Measurements from ENCODE around the gene ATG7.
"Not testable (repeated sequence)": the region's sequence is repeated elsewhere in the genome, so short reads cannot be mapped to it uniquely, and the experiment has no call there.

Gene ATG7

DNA sequence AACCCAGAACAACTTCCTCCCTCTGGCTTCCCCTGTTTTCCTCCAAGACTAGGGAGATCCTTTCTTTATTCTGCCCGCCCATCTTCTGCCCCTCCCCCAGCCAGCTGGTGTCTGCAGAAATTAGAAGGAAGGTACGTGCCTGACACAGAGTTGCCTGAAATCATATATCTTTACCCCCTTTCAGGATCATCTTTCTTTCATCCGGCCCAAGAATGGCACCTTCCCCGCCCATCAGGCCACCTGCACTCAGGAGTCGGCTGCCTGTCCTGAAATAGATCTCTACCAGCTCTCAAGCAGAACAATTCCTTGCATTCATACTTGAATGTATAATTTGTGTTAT is 237.8 kb downstream of the ATG7 start:
- Histone ChIP-seq H3K9me3 (ENCODE audit: insufficient read depth, low read length) (no peaks in the 10 kb centered on the region), H3K9me2 (replicated peaks; ENCODE audit: insufficient read depth, low read length) (no peaks in the 10 kb centered on the region), H3K4me3 (ENCODE audit: insufficient read depth, low read length, poor library complexity, severe bottlenecking) (no peak overlapping the region), H3K4me2 (ENCODE audit: low read depth, low read length, poor library complexity, severe bottlenecking) (peak overlapping the region; percentile 36), H3K27ac (ENCODE audit: low read depth, low read length) (peak overlapping the region; percentile 64), H2AFZ (ENCODE audit: low read depth, low read length, severe bottlenecking) (no peak overlapping the region), H3K9ac (ENCODE audit: low read length) (no peak overlapping the region), H3F3A (ENCODE audit: insufficient read depth) (0 out of 2 replicates have a peak, but pooled peaks cover 8% of the 10 kb centered on the region), H3K27me3 (ENCODE audit: low read length) (no peaks in the 10 kb centered on the region), H3K79me2 (ENCODE audit: insufficient read depth, low read length) (no peaks in the 10 kb centered on the region), H3K36me3 (ENCODE audit: low read length) (no peaks in the 10 kb centered on the region), H4K20me1 (ENCODE audit: low read depth, low read length) (no peaks in the 10 kb centered on the region)
- TF ChIP-seq, protein P1, sequence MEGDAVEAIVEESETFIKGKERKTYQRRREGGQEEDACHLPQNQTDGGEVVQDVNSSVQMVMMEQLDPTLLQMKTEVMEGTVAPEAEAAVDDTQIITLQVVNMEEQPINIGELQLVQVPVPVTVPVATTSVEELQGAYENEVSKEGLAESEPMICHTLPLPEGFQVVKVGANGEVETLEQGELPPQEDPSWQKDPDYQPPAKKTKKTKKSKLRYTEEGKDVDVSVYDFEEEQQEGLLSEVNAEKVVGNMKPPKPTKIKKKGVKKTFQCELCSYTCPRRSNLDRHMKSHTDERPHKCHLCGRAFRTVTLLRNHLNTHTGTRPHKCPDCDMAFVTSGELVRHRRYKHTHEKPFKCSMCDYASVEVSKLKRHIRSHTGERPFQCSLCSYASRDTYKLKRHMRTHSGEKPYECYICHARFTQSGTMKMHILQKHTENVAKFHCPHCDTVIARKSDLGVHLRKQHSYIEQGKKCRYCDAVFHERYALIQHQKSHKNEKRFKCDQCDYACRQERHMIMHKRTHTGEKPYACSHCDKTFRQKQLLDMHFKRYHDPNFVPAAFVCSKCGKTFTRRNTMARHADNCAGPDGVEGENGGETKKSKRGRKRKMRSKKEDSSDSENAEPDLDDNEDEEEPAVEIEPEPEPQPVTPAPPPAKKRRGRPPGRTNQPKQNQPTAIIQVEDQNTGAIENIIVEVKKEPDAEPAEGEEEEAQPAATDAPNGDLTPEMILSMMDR (IDR thresholded peaks at IDR 0.05; ENCODE audit: insufficient read depth, low read length, poor library complexity, severe bottlenecking), result no peak
- no peak for TF ChIP-seq EZH2phosphoT487 (conservative IDR thresholded peaks at IDR 0.05; ENCODE audit: low read length)

DNA sequence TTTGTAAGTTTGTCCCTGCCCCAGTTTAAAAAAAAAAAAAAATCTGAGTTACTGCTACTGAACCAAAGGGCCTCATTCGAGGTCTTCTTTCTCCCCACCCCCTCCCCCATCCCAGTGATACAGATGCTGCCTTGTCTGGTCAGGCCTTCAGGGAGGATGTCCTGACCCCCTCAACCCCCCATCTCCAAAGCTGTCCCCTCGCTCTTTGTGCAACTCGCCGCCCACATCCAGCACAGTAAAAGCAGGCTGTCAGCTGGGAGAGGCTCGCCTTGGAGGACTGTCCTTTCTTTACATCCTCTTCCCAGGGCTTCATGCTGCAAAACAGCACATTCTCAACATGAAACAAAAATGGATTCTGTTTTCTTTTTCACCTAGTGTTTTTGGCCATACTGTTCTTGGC is 238.2 kb downstream of the ATG7 start:
- TF ChIP-seq, protein P1 (IDR thresholded peaks at IDR 0.05; ENCODE audit: insufficient read depth, low read length, poor library complexity, severe bottlenecking), result no peak
- TF ChIP-seq EZH2phosphoT487 (conservative IDR thresholded peaks at IDR 0.05; ENCODE audit: low read length), result no peak
- H3K9ac ChIP-seq (ENCODE audit: low read length), result no peak overlapping the region
- no peak overlapping the region for H3K4me3 ChIP-seq (ENCODE audit: insufficient read depth, low read length, poor library complexity, severe bottlenecking)
- H3K4me2 ChIP-seq (ENCODE audit: low read depth, low read length, poor library complexity, severe bottlenecking), result peak overlapping the region; percentile 36
- no peaks in the 10 kb centered on the region for H4K20me1 ChIP-seq (ENCODE audit: low read depth, low read length)
- H3K27ac ChIP-seq (ENCODE audit: low read depth, low read length), result peak overlapping the region; percentile 64
- H3K9me2 ChIP-seq (replicated peaks; ENCODE audit: insufficient read depth, low read length), result no peaks in the 10 kb centered on the region
- 0 out of 2 replicates have a peak, but pooled peaks cover 8% of the 10 kb centered on the region for H3F3A ChIP-seq (ENCODE audit: insufficient read depth)
- H3K9me3 ChIP-seq (ENCODE audit: insufficient read depth, low read length), result no peaks in the 10 kb centered on the region
- no peak overlapping the region for H2AFZ ChIP-seq (ENCODE audit: low read depth, low read length, severe bottlenecking)
- no peaks in the 10 kb centered on the region for H3K27me3 ChIP-seq (ENCODE audit: low read length)
- no peaks in the 10 kb centered on the region for H3K79me2 ChIP-seq (ENCODE audit: insufficient read depth, low read length)
- H3K36me3 ChIP-seq (ENCODE audit: low read length), result no peaks in the 10 kb centered on the region

DNA sequence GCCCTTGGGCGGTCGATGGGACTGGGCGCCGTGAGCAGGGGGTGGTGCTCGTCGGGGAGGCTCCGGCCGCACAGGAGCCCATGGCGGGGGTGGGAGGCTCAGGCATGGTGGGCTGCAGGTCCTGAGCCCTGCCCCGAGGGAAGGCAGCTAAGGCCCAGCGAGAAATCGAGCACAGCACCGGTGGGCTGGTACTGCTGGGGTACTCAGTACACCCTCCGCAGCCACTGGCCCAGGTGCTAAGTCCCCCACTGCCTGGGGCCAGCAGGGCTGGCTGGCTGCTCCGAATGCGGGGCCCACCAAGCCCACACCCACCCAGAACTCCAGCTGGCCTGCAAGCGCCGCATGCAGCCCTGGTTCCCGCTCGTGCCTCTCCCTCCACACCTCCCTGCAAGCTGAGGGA is 239.4 kb downstream of the ATG7 start:
- not testable (repeated sequence) for H3K36me3 ChIP-seq (ENCODE audit: low read length); H3F3A ChIP-seq (ENCODE audit: insufficient read depth); H3K4me2 ChIP-seq (ENCODE audit: low read depth, low read length, poor library complexity, severe bottlenecking); H3K9me3 ChIP-seq (ENCODE audit: insufficient read depth, low read length); H3K9ac ChIP-seq (ENCODE audit: low read length); H4K20me1 ChIP-seq (ENCODE audit: low read depth, low read length); H3K9me2 ChIP-seq (replicated peaks; ENCODE audit: insufficient read depth, low read length); H3K27ac ChIP-seq (ENCODE audit: low read depth, low read length); H2AFZ ChIP-seq (ENCODE audit: low read depth, low read length, severe bottlenecking); H3K79me2 ChIP-seq (ENCODE audit: insufficient read depth, low read length); H3K4me3 ChIP-seq (ENCODE audit: insufficient read depth, low read length, poor library complexity, severe bottlenecking); H3K27me3 ChIP-seq (ENCODE audit: low read length)

DNA sequence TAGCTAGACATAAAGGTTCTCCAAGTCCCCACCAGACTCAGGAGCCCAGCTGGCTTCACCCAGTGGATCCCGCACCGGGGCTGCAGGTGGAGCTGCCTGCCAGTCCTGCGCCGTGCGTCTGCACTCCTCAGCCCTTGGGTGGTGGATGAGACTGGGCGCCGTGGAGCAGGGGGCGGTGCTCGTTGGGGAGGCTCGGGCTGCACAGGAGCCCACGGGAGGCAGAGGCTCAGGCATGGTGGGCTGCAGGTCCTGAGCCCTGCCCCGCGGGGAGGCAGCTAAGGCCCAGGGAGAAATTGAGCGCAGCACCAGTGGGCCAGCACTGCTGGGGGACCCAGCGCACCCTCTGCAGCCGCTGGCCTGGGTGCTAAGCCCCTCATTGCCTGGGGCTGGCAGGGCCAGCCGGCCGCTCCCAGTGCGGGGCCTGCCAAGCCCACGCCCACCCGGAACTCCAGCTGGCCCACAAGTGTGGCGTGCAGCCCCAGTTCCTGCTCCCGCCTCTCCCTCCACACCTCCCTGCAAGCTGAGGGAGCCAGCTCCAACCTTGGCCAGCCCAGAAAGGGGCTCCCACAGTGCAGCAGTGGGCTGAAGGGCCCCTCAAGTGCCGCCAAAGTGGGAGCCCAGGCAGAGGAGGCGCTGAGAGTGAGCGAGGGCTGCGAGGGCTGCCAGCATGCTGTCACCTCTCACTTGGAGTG is 241.1 kb downstream of the ATG7 start:
- H3K9me2 ChIP-seq (replicated peaks; ENCODE audit: insufficient read depth, low read length); H3K4me3 ChIP-seq (ENCODE audit: insufficient read depth, low read length, poor library complexity, severe bottlenecking); H3K4me2 ChIP-seq (ENCODE audit: low read depth, low read length, poor library complexity, severe bottlenecking); H4K20me1 ChIP-seq (ENCODE audit: low read depth, low read length); H3K79me2 ChIP-seq (ENCODE audit: insufficient read depth, low read length); H3K36me3 ChIP-seq (ENCODE audit: low read length); H3K27ac ChIP-seq (ENCODE audit: low read depth, low read length); H2AFZ ChIP-seq (ENCODE audit: low read depth, low read length, severe bottlenecking); H3F3A ChIP-seq (ENCODE audit: insufficient read depth); H3K9me3 ChIP-seq (ENCODE audit: insufficient read depth, low read length); H3K27me3 ChIP-seq (ENCODE audit: low read length); H3K9ac ChIP-seq (ENCODE audit: low read length): not testable (repeated sequence)

All from SU-DHL-6 (cell line).